ENCODE data around the gene PLEKHA8. TPM values are rescaled to one million over a fixed set of nuclear protein-coding genes. Genes with fewer than 3 reads are reported as not detected.

Gene PLEKHA8
- total RNA-seq (1 to 10 TPM; 1.9 to 6.8 (median 4.4) TPM), polyA plus RNA-seq (1 to 10 TPM; 1.5 to 2.8 TPM)
- long read RNA-seq, donor 1, full-length matches to known transcripts = 3 of 9 reads
- long read RNA-seq, donor 1, partial matches to known transcripts = 0 of 9 reads
- long read RNA-seq, donor 1, other reads (novel, unspliced or antisense) = 6 of 9 reads
- long read RNA-seq, donor 2 = 0 reads
- long read RNA-seq, donor 3, full-length matches to known transcripts = 7 of 14 reads
- long read RNA-seq, donor 3, partial matches to known transcripts = 0 of 14 reads
- long read RNA-seq, donor 3, other reads (novel, unspliced or antisense) = 7 of 14 reads

GRCh38 chr7:30028216-30028748 lies at the start of gene PLEKHA8:
TSS of gene PLEKHA8 (plus strand) at chr7:30028412. CDS start at chr7:30028763, 351 bp downstream.
- Histone ChIP-seq H3K27ac (peak within 1 kb of the TSS; percentile 39 to 97 (median 90)), H3K36me3 (no peaks in the 10 kb centered on the region), H3K4me3 (peak within 1 kb of the TSS; percentile 62 to 98 (median 88)), H3K4me1 (peaks cover 0 to 56% (median 33%) of the 10 kb centered on the region in 12 donors), H3K9me3 (no peaks in the 10 kb centered on the region), H3K27me3 (no peaks in the 10 kb centered on the region)
- DNase-seq = peak; percentile 89 to 96 (median 92)
- intact Hi-C loops (cut with DNase I) = loop anchor here in 3 of 10 donors (5.0 to 10.0 kb wide), 3 partner anchors 34 to 257 kb away; partner anchors contain the start of genes SCRN1 (in 1 of the 3) and ZNRF2 (in 1 of the 3)
- peak in 1 of 12 donors; percentile 11 for TF ChIP-seq CTCF (IDR thresholded peaks at IDR 0.05)
- TF ChIP-seq POLR2A (IDR thresholded peaks at IDR 0.05) = peak in 1 of 2 donors; percentile 64
- 0% methylated on average over 26 to 70 of the region's 70 CpGs for WGBS, 4 donors
- peak; percentile 63 to 86 (median 80) for ATAC-seq

- intact Hi-C loops (cut with DNase I) = no loop called here
- DNase-seq (no peak), ATAC-seq (no peak)
- H3K4me3 ChIP-seq = no peak overlapping the region
- no peaks in the 10 kb centered on the region for H3K27me3 ChIP-seq
- no peak overlapping the region for H3K27ac ChIP-seq
- H3K36me3 ChIP-seq = no peaks in the 10 kb centered on the region
- TF ChIP-seq CTCF (IDR thresholded peaks at IDR 0.05) (no peak), POLR2A (IDR thresholded peaks at IDR 0.05) (no peak)
- no peaks in the 10 kb centered on the region for H3K9me3 ChIP-seq
- H3K4me1 ChIP-seq = peaks cover 0 to 12% (median 2%) of the 10 kb centered on the region in 12 donors
These were observed 48.1 kb upstream of the PLEKHA8 start for GRCh38 chr7:29980151-29980550.

GRCh38 chr7:29987083-29987482 lies 41.1 kb upstream of the PLEKHA8 start:
- no peak for TF ChIP-seq POLR2A (IDR thresholded peaks at IDR 0.05)
- no peak for TF ChIP-seq CTCF (IDR thresholded peaks at IDR 0.05)
- Histone ChIP-seq H3K4me1 (peaks cover 0 to 19% (median 3%) of the 10 kb centered on the region in 12 donors), H3K27me3 (peaks cover 0 to 24% (median 0%) of the 10 kb centered on the region in 9 donors), H3K4me3 (no peak overlapping the region), H3K9me3 (peaks cover 0 to under 1% (median 0%) of the 10 kb centered on the region in 12 donors), H3K36me3 (no peaks in the 10 kb centered on the region), H3K27ac (peak overlapping the region in 3 of 12 donors; percentile 78 to 88 (median 88))
- DNase-seq = no peak
- 66 to 80% (median 72%) methylated on average over 2 of the region's 2 CpGs for WGBS, 4 donors
- intact Hi-C loops (cut with DNase I) = loop anchor here in 1 of 10 donors (5.0 kb wide), 1 partner anchor 40 kb away; the partner anchor contains the start of genes FKBP14 and PLEKHA8
- no peak for ATAC-seq

- WGBS, 4 donors = 63 to 71% (median 65%) methylated on average over 8 of the region's 8 CpGs
- intact Hi-C loops (cut with DNase I) = loop anchor here in 1 of 10 donors (5.0 kb wide), 1 partner anchor 39 kb away; the partner anchor contains the start of genes FKBP14 and PLEKHA8
- Histone ChIP-seq H3K4me3 (peak overlapping the region in 8 of 12 donors; percentile 74 to 95 (median 90)), H3K27ac (peak overlapping the region in 10 of 12 donors; percentile 63 to 91 (median 80)), H3K4me1 (peaks cover 0 to 19% (median 3%) of the 10 kb centered on the region in 12 donors), H3K27me3 (peaks cover 0 to 24% (median 0%) of the 10 kb centered on the region in 9 donors), H3K36me3 (no peaks in the 10 kb centered on the region), H3K9me3 (peaks cover 0 to 8% (median 3%) of the 10 kb centered on the region in 12 donors)
- DNase-seq = no peak
- ATAC-seq = peak in 2 of 4 donors; percentile 14 to 39
- TF ChIP-seq CTCF (IDR thresholded peaks at IDR 0.05) (no peak), POLR2A (IDR thresholded peaks at IDR 0.05) (no peak)
These were observed 40.3 kb upstream of the PLEKHA8 start for GRCh38 chr7:29987811-29988317.
